Measurements from ENCODE around the gene GAK.

DNA sequence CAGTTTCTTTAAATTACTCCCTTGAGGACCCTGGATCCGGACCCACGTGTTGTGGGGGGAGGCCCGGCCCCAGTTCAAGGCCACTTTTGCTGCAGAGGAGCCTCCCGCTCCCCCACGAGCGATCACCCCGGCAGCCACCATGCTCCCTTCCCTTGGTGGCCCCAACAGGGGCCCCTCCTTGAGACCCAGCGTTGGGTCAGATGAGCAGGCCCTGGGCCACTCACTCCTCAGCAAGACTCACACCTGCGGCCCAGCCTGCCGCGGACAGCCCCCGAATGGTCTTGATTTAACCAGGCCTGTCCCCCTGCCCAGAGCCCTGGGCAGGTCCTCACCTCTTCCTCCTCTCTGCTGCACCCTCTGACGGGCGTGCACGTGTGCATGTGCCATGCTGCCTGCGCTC is 110.5 kb downstream of the GAK start:
- no peak for TF ChIP-seq RAD21 (IDR thresholded peaks at IDR 0.05)
- TF ChIP-seq, protein P1, sequence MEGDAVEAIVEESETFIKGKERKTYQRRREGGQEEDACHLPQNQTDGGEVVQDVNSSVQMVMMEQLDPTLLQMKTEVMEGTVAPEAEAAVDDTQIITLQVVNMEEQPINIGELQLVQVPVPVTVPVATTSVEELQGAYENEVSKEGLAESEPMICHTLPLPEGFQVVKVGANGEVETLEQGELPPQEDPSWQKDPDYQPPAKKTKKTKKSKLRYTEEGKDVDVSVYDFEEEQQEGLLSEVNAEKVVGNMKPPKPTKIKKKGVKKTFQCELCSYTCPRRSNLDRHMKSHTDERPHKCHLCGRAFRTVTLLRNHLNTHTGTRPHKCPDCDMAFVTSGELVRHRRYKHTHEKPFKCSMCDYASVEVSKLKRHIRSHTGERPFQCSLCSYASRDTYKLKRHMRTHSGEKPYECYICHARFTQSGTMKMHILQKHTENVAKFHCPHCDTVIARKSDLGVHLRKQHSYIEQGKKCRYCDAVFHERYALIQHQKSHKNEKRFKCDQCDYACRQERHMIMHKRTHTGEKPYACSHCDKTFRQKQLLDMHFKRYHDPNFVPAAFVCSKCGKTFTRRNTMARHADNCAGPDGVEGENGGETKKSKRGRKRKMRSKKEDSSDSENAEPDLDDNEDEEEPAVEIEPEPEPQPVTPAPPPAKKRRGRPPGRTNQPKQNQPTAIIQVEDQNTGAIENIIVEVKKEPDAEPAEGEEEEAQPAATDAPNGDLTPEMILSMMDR (IDR thresholded peaks at IDR 0.05; ENCODE audit: low read depth, low read length, missing input control): no peak
- TF ChIP-seq YY1 (IDR thresholded peaks at IDR 0.05): no peak
- TF ChIP-seq, protein P2, sequence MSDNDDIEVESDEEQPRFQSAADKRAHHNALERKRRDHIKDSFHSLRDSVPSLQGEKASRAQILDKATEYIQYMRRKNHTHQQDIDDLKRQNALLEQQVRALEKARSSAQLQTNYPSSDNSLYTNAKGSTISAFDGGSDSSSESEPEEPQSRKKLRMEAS (IDR thresholded peaks at IDR 0.05): no peak
- TF ChIP-seq, protein P3, sequence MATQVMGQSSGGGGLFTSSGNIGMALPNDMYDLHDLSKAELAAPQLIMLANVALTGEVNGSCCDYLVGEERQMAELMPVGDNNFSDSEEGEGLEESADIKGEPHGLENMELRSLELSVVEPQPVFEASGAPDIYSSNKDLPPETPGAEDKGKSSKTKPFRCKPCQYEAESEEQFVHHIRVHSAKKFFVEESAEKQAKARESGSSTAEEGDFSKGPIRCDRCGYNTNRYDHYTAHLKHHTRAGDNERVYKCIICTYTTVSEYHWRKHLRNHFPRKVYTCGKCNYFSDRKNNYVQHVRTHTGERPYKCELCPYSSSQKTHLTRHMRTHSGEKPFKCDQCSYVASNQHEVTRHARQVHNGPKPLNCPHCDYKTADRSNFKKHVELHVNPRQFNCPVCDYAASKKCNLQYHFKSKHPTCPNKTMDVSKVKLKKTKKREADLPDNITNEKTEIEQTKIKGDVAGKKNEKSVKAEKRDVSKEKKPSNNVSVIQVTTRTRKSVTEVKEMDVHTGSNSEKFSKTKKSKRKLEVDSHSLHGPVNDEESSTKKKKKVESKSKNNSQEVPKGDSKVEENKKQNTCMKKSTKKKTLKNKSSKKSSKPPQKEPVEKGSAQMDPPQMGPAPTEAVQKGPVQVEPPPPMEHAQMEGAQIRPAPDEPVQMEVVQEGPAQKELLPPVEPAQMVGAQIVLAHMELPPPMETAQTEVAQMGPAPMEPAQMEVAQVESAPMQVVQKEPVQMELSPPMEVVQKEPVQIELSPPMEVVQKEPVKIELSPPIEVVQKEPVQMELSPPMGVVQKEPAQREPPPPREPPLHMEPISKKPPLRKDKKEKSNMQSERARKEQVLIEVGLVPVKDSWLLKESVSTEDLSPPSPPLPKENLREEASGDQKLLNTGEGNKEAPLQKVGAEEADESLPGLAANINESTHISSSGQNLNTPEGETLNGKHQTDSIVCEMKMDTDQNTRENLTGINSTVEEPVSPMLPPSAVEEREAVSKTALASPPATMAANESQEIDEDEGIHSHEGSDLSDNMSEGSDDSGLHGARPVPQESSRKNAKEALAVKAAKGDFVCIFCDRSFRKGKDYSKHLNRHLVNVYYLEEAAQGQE (IDR thresholded peaks at IDR 0.05): no peak
- TF ChIP-seq GABPA (IDR thresholded peaks at IDR 0.05 in 1 of 2, conservative IDR thresholded peaks at IDR 0.05 in 1 of 2): no peak
- no peak for TF ChIP-seq HNF4A (conservative IDR thresholded peaks at IDR 0.05)
- TF ChIP-seq, protein P4, sequence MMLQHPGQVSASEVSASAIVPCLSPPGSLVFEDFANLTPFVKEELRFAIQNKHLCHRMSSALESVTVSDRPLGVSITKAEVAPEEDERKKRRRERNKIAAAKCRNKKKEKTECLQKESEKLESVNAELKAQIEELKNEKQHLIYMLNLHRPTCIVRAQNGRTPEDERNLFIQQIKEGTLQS (IDR thresholded peaks at IDR 0.05): no peak
- no peak for TF ChIP-seq SP1 (IDR thresholded peaks at IDR 0.05)
- no peak for TF ChIP-seq NR2F2 (IDR thresholded peaks at IDR 0.05)
- TF ChIP-seq RXRA (IDR thresholded peaks at IDR 0.05): no peak
- TF ChIP-seq FOXA1 (IDR thresholded peaks at IDR 0.05): no peak
- TF ChIP-seq TAF1 (conservative IDR thresholded peaks at IDR 0.05): no peak
